ENCODE measurements around the gene FAM210A. TPM values are rescaled to one million over a fixed set of nuclear protein-coding genes. Genes with fewer than 3 reads are reported as not detected.

FAM210A gene
- total and polyA plus RNA-seq, 2 of the 4 experiments (the other 2 are of a cell fraction): 9.8 to 25.3 TPM

GRCh38 chr18:13658436-13659204 lies 67.7 kb downstream of the FAM210A start:
- Histone ChIP-seq H3K27me3 (ENCODE audit: control insufficient read depth, insufficient read depth, low read length) (no peaks in the 10 kb centered on the region; the same call in 1 of the 2 replicates), H2BK5ac (ENCODE audit: low read depth, low read length, poor library complexity, severe bottlenecking) (no peak overlapping the region), H2AK5ac (ENCODE audit: low read depth, low read length) (no peak overlapping the region), H4K5ac (ENCODE audit: low read depth, low read length) (no peak overlapping the region), H3K4ac (ENCODE audit: low read depth, low read length) (no peak overlapping the region), H3K4me2 (ENCODE audit: low read depth, low read length) (no peak overlapping the region), H2BK20ac (ENCODE audit: low read depth, low read length) (no peak overlapping the region), H3K27ac (ENCODE audit: insufficient read depth, low read length) (no peak overlapping the region), H3K9me1 (ENCODE audit: insufficient read depth, low read length) (no peaks in the 10 kb centered on the region), H2AK9ac (replicated peaks; ENCODE audit: low read depth, low read length, poor library complexity) (peak overlapping the region; percentile 44), H3K14ac (replicated peaks; ENCODE audit: low read depth, low read length) (no peak overlapping the region), H2BK15ac (ENCODE audit: low read depth, low read length) (no peak overlapping the region), H3K4me1 (ENCODE audit: control insufficient read depth, insufficient read depth, low read length) (no peaks in the 10 kb centered on the region), H3K9me3 (ENCODE audit: control insufficient read depth, insufficient read depth, low read length) (no peaks in the 10 kb centered on the region), H4K20me1 (ENCODE audit: insufficient read depth, low read length) (no peaks in the 10 kb centered on the region), H3K56ac (ENCODE audit: extremely low read depth, insufficient read depth, low read length) (no peak overlapping the region), H3K18ac (ENCODE audit: low read depth, low read length) (no peak overlapping the region), H4K8ac (ENCODE audit: low read depth in 2 of 2, low read length in 2 of 2) (no peak overlapping the region), H3K79me1 (ENCODE audit: low read depth in 1 of 2, low read length in 2 of 2) (no peaks in the 10 kb centered on the region), H2BK120ac (ENCODE audit: low read depth, low read length) (no peak overlapping the region), H3K23ac (ENCODE audit: low read depth, low read length) (no peak overlapping the region), H2AFZ (replicated peaks; ENCODE audit: low read length, poor library complexity) (no peak overlapping the region), H3K4me3 (ENCODE audit: insufficient read depth, low read depth, low read length) (no peak overlapping the region), H4K91ac (ENCODE audit: insufficient read depth, low read depth, low read length) (no peak overlapping the region), H3K9ac (ENCODE audit: low read depth, low read length) (no peak overlapping the region), H3K36me3 (ENCODE audit: control insufficient read depth, insufficient read depth, low read length) (peaks cover 2% of the 10 kb centered on the region; the same call in 1 of the 2 replicates)
- TF ChIP-seq CEBPB (IDR thresholded peaks at IDR 0.05; ENCODE audit: low read depth, low read length) (no peak), BHLHE40 (IDR thresholded peaks at IDR 0.05; ENCODE audit: low read depth, low read length) (no peak), FOS (IDR thresholded peaks at IDR 0.05; ENCODE audit: low read depth, low read length) (no peak), RAD21 (IDR thresholded peaks at IDR 0.05; ENCODE audit: low read length) (no peak), SMC3 (IDR thresholded peaks at IDR 0.05; ENCODE audit: low read depth, low read length) (no peak), CHD1 (IDR thresholded peaks at IDR 0.05; ENCODE audit: low read depth, low read length) (no peak), MXI1 (IDR thresholded peaks at IDR 0.05; ENCODE audit: borderline replicate concordance, low read depth, low read length) (no peak), NFE2L2 (IDR thresholded peaks at IDR 0.05; ENCODE audit: low read depth, low read length) (no peak), MAFK (IDR thresholded peaks at IDR 0.05; ENCODE audit: low read depth, low read length) (no peak), ELK1 (IDR thresholded peaks at IDR 0.05; ENCODE audit: borderline replicate concordance, low read depth, low read length) (no peak), RCOR1 (IDR thresholded peaks at IDR 0.05; ENCODE audit: insufficient replicate concordance, low read length) (no peak), POLR2A (IDR thresholded peaks at IDR 0.05; ENCODE audit: low read depth, low read length) (no peak), RFX5 (IDR thresholded peaks at IDR 0.05; ENCODE audit: low read depth, low read length) (no peak), MAZ (IDR thresholded peaks at IDR 0.05; ENCODE audit: borderline replicate concordance, low read depth, low read length) (no peak)
- DNase-seq: no peak
- in situ Hi-C loops (cut with MboI; ENCODE audit: low sequenced_read_pairs): no loop called here
- ChIA-PET CTCF (no interaction called here), POLR2A (ENCODE audit: unreplicated experiment) (no interaction called here)
- dilution Hi-C loops (cut with HindIII; ENCODE audit: low sequenced_read_pairs, unreplicated experiment): no loop called here
- intact Hi-C loops (cut with micrococcal nuclease): no loop called here
- BruUV-seq (replicated peaks): no TSS peak
- WGBS, 2 experiments (ENCODE audit: extremely low coverage in 2 of 2, insufficient read length in 1 of 2): 84% methylated on average over 4 of the region's 8 CpGs; no CpG with 5 or more reads in 1 of the 2 experiments
- no peak for ATAC-seq (ENCODE audit: low read depth)

Measured in IMR-90 (cell line).